GM21447 (cell line): ENCODE results near the gene DGCR2.

ENCODE experiments used
- ATAC-seq: cut with Tn5 transposase; IDR thresholded peaks from one replicate; pipeline ENCODE4 v1.9.1; 2021; ENCODE audit not compliant: unreplicated experiment

Gene DGCR2

DNA sequence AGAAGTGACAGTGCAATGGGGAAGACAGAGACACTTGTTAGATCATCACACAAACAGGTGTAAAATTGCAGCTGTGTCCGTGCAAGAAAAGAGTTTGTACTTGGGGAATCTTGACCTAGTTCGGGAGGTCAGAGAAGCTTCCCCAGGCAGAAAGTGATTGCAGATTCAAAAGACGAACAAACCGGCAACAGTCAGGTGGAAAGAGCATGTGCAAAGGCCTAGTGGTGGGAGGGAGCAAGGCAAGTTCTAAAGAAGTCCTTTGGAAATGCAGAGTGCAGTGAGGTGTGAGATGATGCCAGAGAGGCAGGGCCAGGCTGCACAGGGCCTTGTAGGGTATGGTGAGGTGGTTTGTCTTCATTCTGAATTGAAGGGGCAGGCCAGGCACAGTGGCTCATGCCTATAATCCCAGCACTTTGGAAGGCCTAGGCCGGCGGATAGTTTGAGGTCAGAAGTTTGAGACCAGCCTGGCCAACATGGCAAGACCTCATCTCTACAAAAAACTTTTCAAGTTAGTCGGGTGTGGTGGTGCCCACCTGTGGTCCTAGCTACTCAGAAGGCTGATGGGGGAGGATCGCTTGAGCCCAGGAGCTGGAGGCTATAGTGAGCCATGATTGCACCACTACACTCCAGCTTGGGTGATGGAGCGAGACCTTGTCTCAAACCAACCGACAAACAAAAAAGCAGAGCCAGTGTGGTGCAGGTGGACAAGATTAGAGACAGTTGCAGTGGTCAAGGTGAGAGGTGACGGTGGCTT, 24.2 kb upstream of the DGCR2 start:
- no peak for ATAC-seq

DNA sequence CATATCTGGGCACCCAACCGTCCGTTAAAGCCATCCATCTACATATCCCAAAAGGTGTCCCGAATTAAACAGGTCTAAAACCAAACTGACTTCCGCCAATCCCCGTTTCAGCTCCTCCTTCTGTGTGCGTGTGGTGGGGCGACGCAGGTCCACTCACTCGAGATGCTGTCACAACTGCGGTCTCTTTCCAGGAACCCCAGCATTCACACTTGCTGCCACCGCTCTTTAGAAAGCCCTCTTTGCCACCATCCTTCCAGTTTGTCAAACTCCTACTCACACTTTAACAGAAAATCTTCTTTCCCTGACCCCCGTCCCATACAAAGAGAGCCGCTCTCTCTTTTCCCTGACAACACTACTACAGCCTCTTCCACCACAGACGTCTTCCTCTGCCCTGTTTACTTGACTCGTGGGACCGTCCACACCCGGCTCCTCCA, 21.8 kb upstream of the DGCR2 start:
- ATAC-seq, result no peak

DNA sequence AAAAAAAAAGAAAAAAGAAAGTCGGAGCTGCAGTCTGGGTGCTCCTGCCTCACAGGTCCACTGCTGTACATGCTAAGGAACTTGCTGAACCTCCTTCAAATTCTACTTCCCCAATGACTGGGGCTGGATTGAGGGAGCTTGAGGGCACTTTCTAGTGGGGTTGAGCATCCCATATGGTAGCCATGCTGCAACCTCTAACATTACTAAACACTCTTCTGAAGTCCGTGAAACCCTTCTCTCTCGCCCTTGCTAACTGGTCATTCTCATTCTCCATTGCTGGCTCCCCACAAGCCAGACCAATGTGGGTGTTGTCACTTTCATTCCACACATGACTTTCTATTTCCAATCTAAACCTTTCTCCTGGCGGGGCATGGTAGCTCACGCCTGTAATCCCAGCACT, 21.0 kb upstream of the DGCR2 start:
- no peak for ATAC-seq

DNA sequence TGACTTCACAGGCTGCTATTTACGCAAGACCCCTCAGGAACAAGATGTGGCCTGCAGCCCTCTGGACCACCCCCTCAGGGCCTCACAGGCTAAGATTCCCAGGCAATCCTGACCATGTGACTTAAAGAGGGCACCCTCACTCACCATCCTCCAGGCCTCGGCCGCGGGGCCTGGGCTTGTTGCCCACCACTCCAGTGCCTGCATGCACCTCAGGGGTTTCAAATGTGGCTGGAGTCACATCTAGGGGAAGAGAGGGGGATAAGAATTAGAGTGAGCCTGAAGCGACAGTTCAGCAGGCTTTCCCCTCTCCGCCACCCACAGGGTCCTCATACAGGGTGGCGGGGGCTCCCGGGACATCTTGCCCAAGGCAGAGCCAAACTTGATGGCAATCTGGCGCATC, 20.2 kb upstream of the DGCR2 start:
- no peak for ATAC-seq

DNA sequence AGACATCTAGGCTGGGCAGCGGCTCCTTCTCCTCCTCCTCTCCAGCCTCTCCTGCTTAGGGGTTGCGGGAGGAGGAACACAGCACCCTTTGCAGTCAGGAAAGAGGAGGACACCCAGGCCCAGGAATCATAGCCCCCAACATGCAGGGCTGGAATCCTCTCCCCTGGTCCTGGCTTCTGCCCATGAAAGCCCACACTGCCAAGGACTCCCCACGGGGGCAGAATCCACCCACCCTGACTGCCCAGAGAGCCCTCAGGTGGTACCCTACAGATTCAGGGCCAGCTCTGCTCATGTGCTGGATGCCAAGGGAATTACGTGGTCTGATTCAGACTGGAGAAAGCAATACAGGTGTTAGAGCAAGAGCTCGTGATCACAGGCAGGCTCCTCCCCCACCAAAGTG, 17.8 kb upstream of the DGCR2 start:
- ATAC-seq, result no peak

DNA sequence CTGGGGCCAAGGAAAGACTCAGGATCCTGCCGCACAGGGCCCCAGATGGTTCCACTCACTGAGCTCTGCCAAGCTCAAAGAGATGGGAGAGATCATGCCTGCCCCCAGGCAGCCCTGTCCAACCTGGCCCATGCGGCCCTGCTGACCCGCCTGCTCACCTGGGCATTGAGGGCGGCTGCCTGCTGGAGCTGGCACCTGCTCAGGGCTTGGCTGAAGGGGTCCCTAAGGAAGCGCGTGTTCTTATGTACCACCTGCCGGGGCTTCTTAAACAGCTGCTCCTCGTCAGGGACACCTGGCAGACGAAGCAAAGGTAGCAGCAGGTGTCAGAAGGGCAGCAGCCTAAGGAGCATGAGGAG, 16.8 kb upstream of the DGCR2 start:
- ATAC-seq, result no peak

DNA sequence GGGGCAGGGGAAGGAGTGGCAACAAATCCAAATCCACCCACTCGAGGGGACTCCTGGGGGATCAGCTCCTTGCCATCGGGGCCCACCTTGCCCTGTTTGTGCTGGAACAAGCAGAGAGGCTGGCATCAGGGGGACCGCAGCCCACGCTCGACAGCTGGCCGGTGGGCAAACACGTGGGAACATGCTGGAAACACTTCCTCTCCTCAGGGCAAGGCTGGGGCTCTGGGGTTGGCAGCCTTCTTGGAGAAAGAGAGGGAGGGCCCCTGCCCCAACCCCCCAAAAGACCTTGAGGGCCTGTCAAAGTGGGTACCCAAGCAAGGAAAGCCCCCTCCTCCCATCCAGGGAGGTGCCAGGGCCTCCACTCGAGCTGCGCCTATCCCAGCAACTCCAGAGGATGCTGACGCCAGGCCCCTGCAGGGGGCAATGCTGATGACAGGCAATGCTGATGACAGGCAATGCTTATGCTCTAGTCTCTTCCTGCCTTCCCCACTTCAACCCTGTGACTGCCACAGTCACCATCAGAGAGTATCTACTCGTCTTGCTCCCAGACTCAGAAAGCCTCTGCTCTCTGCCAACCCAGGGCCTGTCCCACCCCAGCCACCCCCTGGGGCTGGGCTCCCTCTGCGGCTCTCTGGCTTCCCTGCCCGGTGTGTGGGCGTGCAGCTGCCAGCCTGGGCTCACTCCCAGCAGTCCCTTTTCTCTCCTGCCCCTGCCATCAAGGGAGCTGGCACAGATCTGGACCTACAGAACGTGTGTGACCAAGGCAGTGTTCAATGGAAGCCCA, 16.2 kb upstream of the DGCR2 start:
- ATAC-seq, result no peak

DNA sequence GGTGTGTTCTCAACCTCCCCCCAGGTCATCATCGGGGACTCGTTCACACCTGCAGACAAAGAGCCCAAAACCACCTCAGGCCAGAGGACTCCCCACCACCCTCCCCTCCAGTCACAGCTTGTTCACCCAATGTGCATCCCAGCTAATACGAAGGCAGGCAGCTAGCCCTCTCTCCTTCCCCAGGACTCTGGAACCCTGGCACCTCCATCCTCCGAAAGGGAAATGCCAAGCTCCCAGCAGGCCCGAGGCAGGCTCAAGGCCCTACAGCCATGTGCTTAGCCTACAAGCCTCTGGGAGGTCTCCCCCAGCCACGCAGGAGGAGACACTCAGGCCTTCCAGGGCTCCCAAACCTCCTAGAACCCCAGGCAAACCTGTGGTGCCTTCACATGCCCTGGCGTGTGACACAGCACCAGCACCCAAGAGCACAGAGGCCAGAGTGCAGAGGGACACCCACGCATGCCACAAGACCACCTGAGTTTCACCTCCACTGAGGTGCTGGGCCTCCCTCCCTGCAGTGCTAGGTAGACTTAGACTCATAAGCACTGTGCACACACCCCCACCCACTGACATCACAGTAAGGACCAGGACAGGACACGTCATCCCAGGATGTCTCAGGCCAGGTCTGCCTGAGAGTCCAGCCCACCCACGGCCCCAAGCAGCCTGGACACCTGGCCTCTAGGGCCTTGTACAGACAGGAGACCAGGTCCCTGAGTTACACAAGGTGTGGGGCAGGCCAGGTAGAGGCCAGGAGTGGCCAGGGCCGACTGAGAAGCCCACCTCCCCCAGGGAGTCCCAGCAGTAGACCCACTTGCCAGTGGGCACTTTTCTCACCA, 15.4 kb upstream of the DGCR2 start:
- ATAC-seq, result no peak

DNA sequence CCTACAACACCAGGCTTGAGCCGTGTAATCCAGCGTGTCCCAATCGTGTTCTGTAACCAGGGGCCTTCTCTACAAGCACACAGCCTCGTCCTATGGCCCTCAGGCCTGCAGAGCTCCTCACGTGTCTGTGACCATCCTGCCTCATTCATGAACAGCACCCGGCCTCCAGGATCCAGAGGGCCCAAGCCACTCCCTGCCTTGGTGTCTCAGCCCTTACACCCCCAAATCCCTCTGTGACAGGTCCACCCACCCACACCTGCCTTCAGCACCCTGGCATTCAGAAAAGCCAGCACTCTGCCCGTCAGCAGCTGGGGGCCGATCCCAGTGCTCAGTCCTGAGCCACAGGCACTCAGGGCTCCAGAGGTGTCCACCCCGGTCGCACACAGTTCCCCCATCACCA, 14.7 kb upstream of the DGCR2 start:
- no peak for ATAC-seq

DNA sequence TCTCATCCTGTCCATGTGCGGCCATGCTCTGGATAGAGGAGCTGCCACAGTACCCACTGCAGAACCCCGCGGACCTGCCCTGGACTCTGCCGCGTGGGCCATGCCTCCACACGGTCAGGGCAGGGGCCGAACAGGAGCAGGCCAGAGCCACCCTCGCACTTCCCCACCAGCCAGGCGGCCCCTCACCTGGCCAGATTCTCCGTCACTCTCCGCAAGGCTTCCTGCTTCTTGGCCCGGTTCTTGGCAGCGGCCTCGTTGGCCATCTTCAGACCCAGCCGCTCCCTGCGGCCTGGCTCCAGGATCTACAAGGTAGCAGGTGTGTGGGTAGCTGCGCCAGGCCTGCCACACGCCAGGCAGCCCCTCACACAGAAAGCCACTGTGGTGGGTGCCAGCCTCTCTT, 12.7 kb upstream of the DGCR2 start:
- ATAC-seq, result no peak

DNA sequence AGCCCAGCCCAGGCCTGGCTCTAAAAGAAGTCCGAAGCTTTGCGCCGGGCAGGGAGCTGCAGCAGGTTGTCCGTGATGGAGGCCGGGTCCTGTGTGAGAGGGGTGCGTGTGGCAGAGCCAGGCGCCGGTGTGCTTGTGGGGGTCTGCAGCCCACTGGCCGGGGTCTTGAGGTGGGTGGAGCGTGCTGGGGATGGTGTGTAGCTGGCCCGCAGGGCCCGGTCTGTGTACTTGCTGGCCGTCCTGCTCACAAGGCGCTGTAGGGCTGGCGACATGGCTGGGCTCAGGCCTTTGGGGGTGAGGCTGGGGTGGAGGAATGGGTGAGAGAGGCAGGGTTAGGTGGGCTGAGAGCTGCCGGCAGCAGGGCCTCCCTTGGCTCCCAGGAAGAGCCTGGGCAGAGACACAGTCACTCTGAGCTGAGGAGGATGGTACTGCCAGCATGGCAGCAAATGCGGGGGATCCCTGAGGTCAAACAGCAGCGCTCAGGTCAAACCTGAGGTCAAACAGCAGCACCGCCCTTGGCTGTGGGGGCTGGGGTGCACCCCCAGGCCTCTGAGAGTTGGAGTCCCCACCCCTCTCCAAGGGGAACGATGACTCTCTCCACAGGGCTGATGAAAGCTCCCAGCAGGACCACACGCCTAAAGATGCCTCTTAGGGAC, 12.1 kb upstream of the DGCR2 start:
- ATAC-seq, result no peak

DNA sequence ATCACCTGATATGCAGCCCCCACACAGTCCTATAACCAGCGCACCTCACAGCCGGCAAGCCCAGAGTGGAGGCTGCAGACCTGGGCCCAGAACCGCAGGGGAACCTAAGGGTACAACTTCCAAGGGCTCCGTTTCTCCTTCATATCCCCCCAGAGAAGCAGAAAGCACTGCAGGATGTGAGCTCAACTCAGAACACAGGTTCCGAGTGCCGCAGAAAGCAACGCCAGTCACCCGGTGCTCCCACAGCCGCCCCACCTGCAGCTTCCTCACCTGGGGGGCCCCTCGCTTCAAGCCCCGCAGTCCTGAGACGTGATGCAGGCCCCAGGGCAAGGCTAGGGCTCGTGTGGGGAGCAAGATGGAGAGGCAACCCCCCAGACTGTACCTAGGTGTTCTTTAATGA, 11.3 kb upstream of the DGCR2 start:
- no peak for ATAC-seq

DNA sequence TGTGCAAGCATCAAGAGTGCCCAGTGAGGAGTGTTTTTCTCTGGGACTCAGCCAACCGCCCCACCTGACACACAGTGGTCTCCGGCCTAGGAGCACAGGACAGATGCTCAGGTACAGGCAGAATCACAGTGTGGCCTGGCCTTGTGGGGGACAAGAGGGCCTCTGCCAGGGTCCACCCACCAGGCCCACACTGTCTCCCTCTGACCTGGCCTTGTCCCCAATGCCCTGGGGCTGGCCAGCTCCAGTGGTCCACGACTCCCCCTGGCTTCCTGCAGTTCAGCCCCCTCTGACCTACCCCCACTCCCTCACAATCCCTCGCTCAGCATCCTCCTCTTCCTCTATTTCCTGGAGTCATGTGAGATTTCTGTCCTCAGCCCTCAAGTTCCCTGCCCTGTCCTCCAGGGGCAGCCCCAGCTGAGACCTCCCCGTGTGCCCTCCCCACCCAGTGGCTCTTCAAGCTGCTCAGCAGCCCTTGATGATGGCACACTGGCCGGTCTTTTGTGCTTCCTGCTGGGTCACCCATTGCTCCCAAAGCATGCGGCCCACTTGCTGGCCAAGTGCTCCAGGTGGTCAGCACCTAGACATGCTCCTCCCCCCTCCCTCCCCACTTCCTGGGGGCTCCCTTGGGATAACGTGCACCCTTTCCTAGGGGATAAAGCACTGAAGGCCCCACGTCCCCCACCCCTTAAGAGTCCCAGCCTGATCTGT, 10.6 kb upstream of the DGCR2 start:
- no peak for ATAC-seq

DNA sequence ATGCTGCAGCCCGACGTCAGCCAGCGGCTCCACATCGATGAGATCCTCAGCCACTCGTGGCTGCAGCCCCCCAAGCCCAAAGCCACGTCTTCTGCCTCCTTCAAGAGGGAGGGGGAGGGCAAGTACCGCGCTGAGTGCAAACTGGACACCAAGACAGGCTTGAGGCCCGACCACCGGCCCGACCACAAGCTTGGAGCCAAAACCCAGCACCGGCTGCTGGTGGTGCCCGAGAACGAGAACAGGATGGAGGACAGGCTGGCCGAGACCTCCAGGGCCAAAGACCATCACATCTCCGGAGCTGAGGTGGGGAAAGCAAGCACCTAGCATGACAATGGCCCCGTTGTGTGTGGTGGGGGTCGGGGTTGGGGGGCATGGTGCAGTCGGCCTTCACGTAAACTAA, 9.9 kb upstream of the DGCR2 start:
- no peak for ATAC-seq

DNA sequence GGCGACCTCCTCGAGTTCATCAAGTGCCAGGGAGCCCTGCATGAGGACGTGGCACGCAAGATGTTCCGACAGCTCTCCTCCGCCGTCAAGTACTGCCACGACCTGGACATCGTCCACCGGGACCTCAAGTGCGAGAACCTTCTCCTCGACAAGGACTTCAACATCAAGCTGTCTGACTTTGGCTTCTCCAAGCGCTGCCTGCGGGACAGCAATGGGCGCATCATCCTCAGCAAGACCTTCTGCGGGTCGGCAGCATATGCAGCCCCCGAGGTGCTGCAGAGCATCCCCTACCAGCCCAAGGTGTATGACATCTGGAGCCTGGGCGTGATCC, 9.4 kb upstream of the DGCR2 start:
- no peak for ATAC-seq

DNA sequence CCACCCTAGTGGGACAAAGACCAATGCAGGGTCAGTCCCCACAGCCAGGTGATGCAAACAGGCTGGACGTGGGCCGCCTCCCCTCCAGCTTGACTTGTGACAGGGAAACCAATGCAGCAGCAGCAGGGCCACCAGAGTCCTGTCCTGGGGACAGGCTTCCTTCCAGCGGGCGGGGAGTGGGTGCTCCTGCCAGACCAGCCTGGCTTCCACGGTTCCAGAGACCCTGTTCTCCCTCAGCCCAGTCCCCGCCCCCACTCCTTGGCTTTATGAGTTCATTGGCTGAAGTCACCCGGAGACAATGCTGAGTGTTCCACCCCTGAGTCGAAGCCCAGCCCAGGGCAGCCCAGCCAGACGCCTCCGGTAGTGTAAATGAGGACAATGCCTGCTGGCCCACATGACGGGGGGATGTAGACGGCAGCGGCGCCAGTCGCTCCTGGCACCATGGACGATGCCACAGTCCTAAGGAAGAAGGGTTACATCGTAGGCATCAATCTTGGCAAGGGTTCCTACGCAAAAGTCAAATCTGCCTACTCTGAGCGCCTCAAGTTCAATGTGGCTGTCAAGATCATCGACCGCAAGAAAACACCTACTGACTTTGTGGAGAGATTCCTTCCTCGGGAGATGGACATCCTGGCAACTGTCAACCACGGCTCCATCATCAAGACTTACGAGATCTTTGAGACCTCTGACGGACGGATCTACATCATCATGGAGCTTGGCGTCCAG, 8.9 kb upstream of the DGCR2 start, which contains the start of gene TSSK2:
TSS of gene TSSK2 (plus strand) at position 350 of the 726 bp plus-strand sequence. CDS start at position 442, 92 bp downstream.
- no peak for ATAC-seq

DNA sequence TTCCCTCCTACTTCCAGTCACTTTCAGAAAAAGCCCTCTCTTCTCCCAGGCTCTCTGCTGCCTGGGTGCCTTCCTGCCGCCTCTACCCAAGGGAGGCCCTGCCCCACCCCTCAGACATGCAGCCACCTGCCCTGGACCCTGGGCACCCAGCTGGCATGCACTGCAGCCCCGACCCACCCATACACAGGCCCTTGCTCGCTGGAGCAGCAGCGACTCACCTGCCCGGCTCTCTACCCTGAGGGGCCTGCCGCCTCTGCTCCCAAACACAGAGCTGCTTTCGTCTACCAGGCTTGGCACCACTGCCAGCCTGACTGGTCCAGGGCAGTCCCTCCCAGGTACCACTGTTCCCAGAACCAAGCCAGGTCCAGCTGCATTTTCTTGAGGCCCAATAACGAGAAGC, 7.7 kb upstream of the DGCR2 start:
- no peak for ATAC-seq

DNA sequence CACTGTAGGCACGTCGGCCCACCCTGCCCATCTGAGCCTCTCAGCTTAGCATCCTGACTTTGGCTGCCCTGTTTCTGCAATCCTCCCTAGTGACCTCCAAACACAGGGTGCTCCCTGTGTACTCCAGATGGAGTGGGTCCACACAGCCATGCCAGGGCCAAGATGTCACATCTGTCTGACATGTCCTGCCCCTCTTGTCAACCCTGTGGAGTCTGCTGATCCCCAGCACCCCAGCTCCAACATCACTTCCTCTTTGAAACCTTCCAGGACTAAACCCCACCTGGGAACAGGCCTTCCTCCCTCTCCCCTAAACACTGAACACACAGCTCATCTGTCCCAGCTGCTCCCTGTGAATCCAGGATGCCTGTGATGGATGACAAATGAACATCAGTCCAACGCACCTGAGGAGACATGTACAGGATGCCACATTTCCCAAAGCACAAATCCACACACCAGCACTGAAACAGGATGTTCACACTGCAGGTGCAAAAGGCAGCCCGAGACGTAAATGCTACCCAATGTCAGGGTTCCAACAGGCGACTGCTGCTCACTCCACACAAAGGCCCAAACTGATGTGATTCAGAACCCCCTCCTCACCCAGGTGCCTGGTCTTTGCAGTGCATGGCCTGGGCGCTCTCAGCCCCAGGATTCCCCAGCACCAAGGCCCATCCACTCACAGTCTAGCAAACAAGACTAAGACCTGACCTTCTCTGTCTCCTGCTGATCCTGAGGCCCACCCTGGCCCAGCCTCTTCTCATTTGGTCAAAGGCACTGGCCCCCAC, 6.9 kb upstream of the DGCR2 start:
- no peak for ATAC-seq

DNA sequence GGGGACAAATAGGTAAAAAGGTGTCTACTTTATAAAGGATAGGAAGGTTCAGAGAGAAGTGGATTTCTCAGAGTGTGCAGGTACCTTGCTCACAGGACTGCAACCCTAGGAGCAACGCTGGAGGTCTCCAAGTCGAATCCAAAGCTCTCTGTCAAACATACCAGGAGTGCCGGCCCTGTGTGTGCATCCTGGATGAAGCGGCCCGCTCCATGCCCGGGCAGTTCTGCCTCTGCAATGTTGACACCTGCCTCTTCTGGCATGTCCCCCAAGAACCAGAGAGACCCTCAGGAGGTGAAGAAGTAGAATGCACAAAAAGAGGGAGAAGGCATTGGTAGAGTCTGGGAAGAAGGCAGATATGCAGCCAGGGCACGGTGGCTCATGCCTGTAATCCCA, 5.8 kb upstream of the DGCR2 start:
- ATAC-seq, result no peak
